K562 (cell line): ENCODE measurements around the gene SLC24A3. TPM values are rescaled to one million over a fixed set of nuclear protein-coding genes. Genes with fewer than 3 reads are reported as not detected.

ENCODE experiments used
- ATAC-seq: fragments of 200-7000 bp; cut with Tn5 transposase; 3 replicates; pipeline ENCODE4 v1.9.1; 2020; ENCODE audit warnings: moderate library complexity
- BruUV-seq: library from RNA; stranded (reverse); fragments of 400-500 nt; replicated peaks from 2 replicates; lab custom pipeline; 2021; lab: Mats Ljungman, UMichigan
- CTCF ChIA-PET: fragments of 300-600 bp; formaldehyde crosslinking; extraction: SDS; loops from one replicate; lab custom pipeline; 2021; ENCODE audit warnings: low intra/inter-chr PET ratio; lab: Yijun Ruan, JAX
- POLR2A ChIA-PET: fragments of 300-600, 350-650 bp; sonication (Branson Sonifier 250); formaldehyde crosslinking; extraction: SDS; loops from one replicate; lab custom pipeline; 2021; ENCODE audit warnings: antibody characterized with exemption, inconsistent platforms; lab: Yijun Ruan, JAX
- DNase-seq, 4 experiments: peaks; one replicate each; pipeline versions ENCODE4 v3.0.0 to v3.0.0-alpha.2; 2011 to 2018; ENCODE audit warnings: low spot score in 3 of 4, mixed read lengths in 3 of 4; ENCODE audit errors: extremely low read depth in 1 of 4
- FAIRE-seq: peaks from 2 replicates; lab custom pipeline; 2011; peaks lifted over from hg19 to GRCh38; lab: Jason Lieb, UNC
- H2AFZ ChIP-seq: 2 replicates; pipeline ENCODE4 v1.6.0; 2011; ENCODE audit warnings: low read depth, low read length, control low read depth, inconsistent platforms
- H3K27ac ChIP-seq: fragments of 200-600 bp; 3 replicates; pipeline ENCODE4 v1.8.0; 2011; ENCODE audit warnings: low read depth, mild to moderate bottlenecking, control low read depth, inconsistent platforms, low read length, moderate library complexity, mixed read lengths; ENCODE audit errors: extremely low read depth
- H3K27me3 ChIP-seq, 2 experiments: fragments of 300-600 bp in 1 of 2; 2 replicates in 1 of 2; 3 replicates in 1 of 2; pipeline versions ENCODE4 v1.6.0 to v1.8.0; 2011; ENCODE audit warnings: inconsistent platforms in 2 of 2, low read length in 2 of 2, mild to moderate bottlenecking in 1 of 2, mixed read lengths in 1 of 2, moderate library complexity in 1 of 2; ENCODE audit not compliant: control insufficient read depth in 2 of 2, insufficient read depth in 2 of 2
- H3K36me3 ChIP-seq: fragments of 300-600 bp; 3 replicates; pipeline ENCODE4 v1.8.0; 2011; ENCODE audit warnings: mild to moderate bottlenecking, low read length, inconsistent platforms; ENCODE audit not compliant: control insufficient read depth, insufficient read depth
- H3K4me1 ChIP-seq, 2 experiments: fragments of 200-600 bp in 1 of 2; replicated peaks in 1 of 2; 2 replicates in 1 of 2; 3 replicates in 1 of 2; pipeline versions ENCODE4 v1.5.1 to v1.8.0; 2011; ENCODE audit warnings: inconsistent platforms in 2 of 2, low read length in 2 of 2, mild to moderate bottlenecking in 1 of 2, mixed read lengths in 1 of 2, moderate library complexity in 1 of 2; ENCODE audit not compliant: control insufficient read depth in 2 of 2, insufficient read depth in 2 of 2
- H3K4me2 ChIP-seq: 2 replicates; pipeline ENCODE4 v1.6.1; 2011; ENCODE audit warnings: low read length, control low read depth, inconsistent platforms, mixed read lengths; ENCODE audit not compliant: insufficient read depth
- H3K4me3 ChIP-seq: fragments of 200-600 bp; sonication (generic), shearing (Covaris generic); 2 replicates; pipeline ENCODE4 v1.5.1; 2016; ENCODE audit warnings: control low read depth, inconsistent platforms
- H3K79me2 ChIP-seq: fragments of 200-600 bp; 3 replicates; pipeline ENCODE4 v1.8.0; 2011; ENCODE audit warnings: low read length, inconsistent platforms; ENCODE audit not compliant: control insufficient read depth, insufficient read depth
- H3K9ac ChIP-seq, 2 experiments: 2 replicates each; pipeline versions ENCODE4 v1.6.0 to v1.6.1; 2011; ENCODE audit warnings: low read depth in 2 of 2, low read length in 2 of 2, control low read depth in 1 of 2, inconsistent platforms in 1 of 2, mild to moderate bottlenecking in 1 of 2, mixed read lengths in 1 of 2; ENCODE audit not compliant: insufficient read depth in 1 of 2
- H3K9me1 ChIP-seq: one replicate; pipeline ENCODE4 v1.6.0; 2011; ENCODE audit warnings: inconsistent platforms, mild to moderate bottlenecking, low read length, moderate library complexity; ENCODE audit not compliant: control insufficient read depth, insufficient read depth
- H3K9me3 ChIP-seq: replicated peaks from 2 replicates; pipeline ENCODE4 v1.5.1; 2011; ENCODE audit warnings: low read depth, low read length, inconsistent platforms; ENCODE audit not compliant: control insufficient read depth, insufficient read depth
- H4K20me1 ChIP-seq: replicated peaks from 2 replicates; pipeline ENCODE4 v1.6.1; 2011; ENCODE audit warnings: low read length, inconsistent platforms, mixed read lengths; ENCODE audit not compliant: control insufficient read depth, insufficient read depth
- BCLAF1 ChIP-seq, 2 experiments: fragments of 450-650 bp in 1 of 2; IDR thresholded peaks; 2 replicates each; pipeline ENCODE4 v1.6.1; 2011 to 2017; ENCODE audit warnings: low read depth in 2 of 2, antibody characterized with exemption in 1 of 2, borderline replicate concordance in 1 of 2, low read length in 1 of 2, mild to moderate bottlenecking in 1 of 2, mixed read lengths in 1 of 2; ENCODE audit not compliant: control insufficient read depth in 1 of 2
- HNRNPK ChIP-seq: fragments of 200-400 bp; formaldehyde crosslinking; IDR thresholded peaks from one replicate; pipeline ENCODE4 v1.6.1; 2018; ENCODE audit warnings: mild to moderate bottlenecking, low read depth, low read length; ENCODE audit not compliant: poor library complexity, severe bottlenecking
- ILF3 ChIP-seq: fragments of 450-650 bp; IDR thresholded peaks from 2 replicates; pipeline ENCODE4 v1.6.1; 2018; ENCODE audit warnings: antibody characterized with exemption, mild to moderate bottlenecking, moderate library complexity, borderline replicate concordance
- KAT7 ChIP-seq: sonication (generic); formaldehyde crosslinking; IDR thresholded peaks from 2 replicates; pipeline ENCODE4 v1.8.0; 2022; ENCODE audit warnings: missing genetic modification reagents, mild to moderate bottlenecking, borderline replicate concordance
- MECOM ChIP-seq: fragments of 250-450 bp; sonication (Bioruptor Pico); IDR thresholded peaks from 2 replicates; pipeline ENCODE4 v1.8.0; 2022; ENCODE audit warnings: inconsistent platforms
- PPARD ChIP-seq: fragments of 250-450 bp; sonication (Bioruptor Pico); IDR thresholded peaks from 2 replicates; pipeline ENCODE4 v1.8.0; 2022; ENCODE audit warnings: inconsistent platforms, mild to moderate bottlenecking, moderate library complexity
- RHOXF2B ChIP-seq: fragments of 250-450 bp; sonication (Bioruptor Pico); conservative IDR thresholded peaks from 2 replicates; pipeline ENCODE4 v1.5.1; 2021
- SETDB1 ChIP-seq: IDR thresholded peaks from one replicate; pipeline ENCODE4 v1.6.1; 2012; ENCODE audit warnings: low read length, control low read depth, inconsistent platforms
- TAF1 ChIP-seq: IDR thresholded peaks from 2 replicates; pipeline ENCODE4 v1.6.1; 2011; ENCODE audit warnings: mild to moderate bottlenecking, low read length, moderate library complexity; ENCODE audit not compliant: insufficient read depth, control insufficient read depth, severe bottlenecking; ENCODE audit errors: extremely low read depth
- ZC3H8 ChIP-seq: fragments of 450-650 bp; IDR thresholded peaks from 2 replicates; pipeline ENCODE4 v1.6.1; 2017
- ZNF75A ChIP-seq: fragments of 450-650 bp; formaldehyde crosslinking; IDR thresholded peaks from 2 replicates; pipeline ENCODE4 v1.4.0; 2020; ENCODE audit warnings: mild to moderate bottlenecking
- ZNF780A ChIP-seq: fragments of 250-450 bp; sonication (Bioruptor Pico); IDR thresholded peaks from 2 replicates; pipeline ENCODE4 v1.5.0; 2021; ENCODE audit warnings: mild to moderate bottlenecking
- WGBS: fragments of 100-300 bp; shearing (Covaris generic); methylation state at CpG from one replicate; pipeline ENCODE4 v1.1.6; 2016; ENCODE audit warnings: low coverage, mixed read lengths; ENCODE audit not compliant: insufficient coverage; ENCODE audit errors: missing lambda C conversion rate; 5-methylcytosine and 5-hydroxymethylcytosine counted together
- in situ Hi-C: fragments of 300-500 bp; cut with MboI; formaldehyde crosslinking; loops from 4 replicates; pipeline ENCODE4 v1.15.0; 2018; ENCODE audit warnings: inconsistent platforms, mixed read lengths
- intact Hi-C: fragments of 100-400 bp; cut with micrococcal nuclease; formaldehyde crosslinking; loops from 2 replicates; pipeline ENCODE4 v1.14.2; 2022
- polyA plus RNA-seq, 8 experiments: library from polyadenylated mRNA; depleted of rRNA in 4 of 8; stranded (reverse) in 5 of 8; unstranded in 3 of 8; fragments of >200 nt; fragmentation: Nextera tagmentation in 2 of 8; fragmentation: Illumina TruSeq in 1 of 8; extraction: Ambion mirVana in 2 of 8; extraction: Trizol in 1 of 8; gene quantifications; 2 replicates each; pipeline versions ENCODE4 v1.2.1 to v1.2.3, GENCODE V29; 2011 to 2014; ENCODE audit warnings: inconsistent platforms in 1 of 8, missing spikeins in 1 of 8
- total RNA-seq, 7 experiments: library from RNA; depleted of rRNA in 6 of 7; stranded (reverse); fragments of >200 nt in 6 of 7; fragmentation: Illumina TruSeq in 2 of 7; extraction: Trizol in 2 of 7; gene quantifications; 2 replicates each; pipeline versions ENCODE4 v1.2.1 to v1.2.3, GENCODE V29; 2011 to 2021; ENCODE audit warnings: low replicate concordance in 1 of 7

Gene SLC24A3
- total and polyA plus RNA-seq, 9 of the 15 experiments (the other 6 are each of a cell fraction or from before 2014, with no cell fraction given), result not detected

- ATAC-seq, result no peak
- Histone ChIP-seq H3K4me2 (no peak overlapping the region), H3K36me3 (no peaks in the 10 kb centered on the region), H3K4me3 (no peak overlapping the region), H3K9me3 (no peaks in the 10 kb centered on the region), H3K27ac (no peak overlapping the region), H3K79me2 (no peaks in the 10 kb centered on the region), H4K20me1 (no peaks in the 10 kb centered on the region), H3K9me1 (no peaks in the 10 kb centered on the region)
- FAIRE-seq, result no peak
- BruUV-seq, result no TSS peak
- intact Hi-C loops, result no loop called here
- ChIA-PET CTCF (no interaction called here), POLR2A (no interaction called here)
- in situ Hi-C loops, result no loop called here
- DNase-seq, result no peak
- 0% methylated on average over 5 of the region's 5 CpGs for WGBS
- no peak for TF ChIP-seq BCLAF1 (IDR thresholded peaks at IDR 0.05; ENCODE audit: borderline replicate concordance in 1 of 2, control insufficient read depth in 1 of 2, low read depth in 2 of 2, low read length in 1 of 2)
- no peak for TF ChIP-seq ILF3
- TF ChIP-seq RHOXF2B (CRISPR knock-in tag), result no peak
- no peak for TF ChIP-seq TAF1
- TF ChIP-seq HNRNPK, result no peak
- no peak for TF ChIP-seq SETDB1
- no peak for TF ChIP-seq KAT7 (CRISPR knock-in tag)
- TF ChIP-seq PPARD (CRISPR knock-in tag), result no peak
- no peak for TF ChIP-seq MECOM
- no peak for TF ChIP-seq ZNF75A (CRISPR knock-in tag)
- no peak for TF ChIP-seq ZNF780A (CRISPR knock-in tag)
- TF ChIP-seq ZC3H8, result no peak
- TF ChIP-seq, all 486 proteins: peak for 0
- H3K4me1 ChIP-seq, result no peaks in the 10 kb centered on the region
- no peak overlapping the region for H2AFZ ChIP-seq
- no peak overlapping the region for H3K9ac ChIP-seq
- no peaks in the 10 kb centered on the region for H3K27me3 ChIP-seq
Observed at GRCh38 chr20:19710336-19711120, 498.1 kb downstream of the SLC24A3 start.
